WTC11 (cell line): ENCODE measurements around the gene SLX4. TPM values are rescaled to one million over a fixed set of nuclear protein-coding genes. Genes with fewer than 3 reads are reported as not detected.

Experiments used
- ATAC-seq: fragments of 200-7000 bp; cut with Tn5 transposase; 2 replicates; pipeline ENCODE4 v1.10.0; 2021; ENCODE audit warnings: mild to moderate bottlenecking, moderate library complexity
- CTCF ChIA-PET: fragments of 300-600 bp; sonication (Branson Sonifier 250); formaldehyde crosslinking; loops from one replicate; lab custom pipeline; 2021; ENCODE audit warnings: antibody characterized with exemption; lab: Charles Lee
- POLR2A ChIA-PET: fragments of 350-600 bp; sonication (Branson Sonifier 250); formaldehyde crosslinking; loops from one replicate; lab custom pipeline; 2021; ENCODE audit warnings: antibody characterized with exemption; lab: Charles Lee
- DNase-seq: peaks from one replicate; pipeline ENCODE4 v3.0.0; 2021; ENCODE audit warnings: low spot score
- H3K27ac Mint-ChIP-seq: 2 replicates; pipeline ENCODE4 v1.8.0; 2021; ENCODE audit warnings: mixed read lengths
- H3K27me3 Mint-ChIP-seq: 2 replicates; pipeline ENCODE4 v1.8.0; 2021; ENCODE audit warnings: low read depth, mild to moderate bottlenecking, moderate library complexity, mixed read lengths
- H3K36me3 Mint-ChIP-seq: 2 replicates; pipeline ENCODE4 v1.8.0; 2021; ENCODE audit warnings: mixed read lengths
- H3K4me1 Mint-ChIP-seq: 2 replicates; pipeline ENCODE4 v1.8.0; 2022; ENCODE audit warnings: mixed read lengths
- H3K4me3 Mint-ChIP-seq: 2 replicates; pipeline ENCODE4 v1.8.0; 2021; ENCODE audit warnings: mild to moderate bottlenecking, moderate library complexity, mixed read lengths
- H3K9me3 Mint-ChIP-seq: 2 replicates; pipeline ENCODE4 v1.8.0; 2021; ENCODE audit warnings: mixed read lengths
- FOXJ3 ChIP-seq: sonication (generic); formaldehyde crosslinking; IDR thresholded peaks from 2 replicates; pipeline ENCODE4 v1.9.0; 2021; ENCODE audit warnings: missing genetic modification reagents, mild to moderate bottlenecking, borderline replicate concordance
- FOXK1 ChIP-seq: sonication (generic); formaldehyde crosslinking; IDR thresholded peaks from 2 replicates; pipeline ENCODE4 v1.8.0; 2022; ENCODE audit warnings: mild to moderate bottlenecking, moderate library complexity, missing genetic modification reagents
- GRHL2 ChIP-seq: fragments of 250-450 bp; sonication (Bioruptor Pico); IDR thresholded peaks from 2 replicates; pipeline ENCODE4 v1.8.0; 2022; ENCODE audit warnings: mild to moderate bottlenecking, moderate library complexity; ENCODE audit not compliant: insufficient replicate concordance, severe bottlenecking
- GTF2I ChIP-seq: fragments of 250-450 bp; sonication (Bioruptor Pico); conservative IDR thresholded peaks from 2 replicates; pipeline ENCODE4 v1.4.0; 2021; ENCODE audit warnings: mild to moderate bottlenecking
- NR3C1 ChIP-seq: sonication (generic); formaldehyde crosslinking; conservative IDR thresholded peaks from 2 replicates; pipeline ENCODE4 v1.8.1; 2023; ENCODE audit warnings: low read depth, mild to moderate bottlenecking, missing genetic modification reagents
- PRRX2 ChIP-seq: fragments of 250-450 bp; sonication (Bioruptor Pico); IDR thresholded peaks from 2 replicates; pipeline ENCODE4 v1.8.0; 2021; ENCODE audit warnings: mild to moderate bottlenecking
- SP1 ChIP-seq: sonication (generic); formaldehyde crosslinking; conservative IDR thresholded peaks from 2 replicates; pipeline ENCODE4 v1.8.1; 2022; ENCODE audit warnings: missing genetic modification reagents
- ZNF263 ChIP-seq: sonication (generic); formaldehyde crosslinking; IDR thresholded peaks from 2 replicates; pipeline ENCODE4 v1.8.1; 2022; ENCODE audit warnings: low read depth, mild to moderate bottlenecking, moderate library complexity, missing genetic modification reagents
- ZNF317 ChIP-seq: sonication (generic); formaldehyde crosslinking; IDR thresholded peaks from 2 replicates; pipeline ENCODE4 v1.8.1; 2023; ENCODE audit warnings: low read depth, mild to moderate bottlenecking, moderate library complexity, missing genetic modification reagents, borderline replicate concordance
- ZNF396 ChIP-seq: fragments of 250-450 bp; sonication (Bioruptor Pico); IDR thresholded peaks from 2 replicates; pipeline ENCODE4 v1.8.0; 2021; ENCODE audit warnings: mild to moderate bottlenecking, moderate library complexity, borderline replicate concordance
- ZNF423 ChIP-seq: fragments of 250-450 bp; sonication (Bioruptor Pico); IDR thresholded peaks from 2 replicates; pipeline ENCODE4 v2.1.2; 2022; ENCODE audit warnings: mild to moderate bottlenecking, moderate library complexity
- total RNA-seq: library from RNA; stranded (reverse); gene quantifications from 3 replicates; pipeline ENCODE4 v1.2.3, GENCODE V29; 2021
- TF ChIP-seq, protein P1 (sequence below): sonication (generic); formaldehyde crosslinking; IDR thresholded peaks from 2 replicates; pipeline ENCODE4 v1.8.0; 2023; ENCODE audit warnings: mild to moderate bottlenecking, missing genetic modification reagents
- TF ChIP-seq, protein P2 (sequence below): sonication (generic); formaldehyde crosslinking; conservative IDR thresholded peaks from 2 replicates; pipeline ENCODE4 v1.8.1; 2023; ENCODE audit warnings: mild to moderate bottlenecking, low read depth, missing genetic modification reagents, moderate library complexity
- TF ChIP-seq, protein P3 (sequence below): fragments of 250-450 bp; sonication (Bioruptor Pico); IDR thresholded peaks from 2 replicates; pipeline ENCODE4 v1.9.0; 2021; ENCODE audit warnings: mild to moderate bottlenecking
- TF ChIP-seq, protein P4 (sequence below): fragments of 250-450 bp; sonication (Bioruptor Pico); IDR thresholded peaks from 2 replicates; pipeline ENCODE4 v1.9.0; 2021; ENCODE audit warnings: moderate library complexity, mild to moderate bottlenecking, inconsistent platforms, borderline replicate concordance
- TF ChIP-seq, protein P5 (sequence below): fragments of 250-450 bp; sonication (Bioruptor Pico); IDR thresholded peaks from 2 replicates; pipeline ENCODE4 v1.9.0; 2021; ENCODE audit warnings: mild to moderate bottlenecking, borderline replicate concordance
- TF ChIP-seq, protein P6 (sequence below): fragments of 200-600 bp; IDR thresholded peaks from 2 replicates; pipeline ENCODE4 v1.8.0; 2022; ENCODE audit warnings: antibody characterized with exemption

The SLX4 gene
- total RNA-seq, 1 experiment from 2014 or later = 16.7 TPM

DNA sequence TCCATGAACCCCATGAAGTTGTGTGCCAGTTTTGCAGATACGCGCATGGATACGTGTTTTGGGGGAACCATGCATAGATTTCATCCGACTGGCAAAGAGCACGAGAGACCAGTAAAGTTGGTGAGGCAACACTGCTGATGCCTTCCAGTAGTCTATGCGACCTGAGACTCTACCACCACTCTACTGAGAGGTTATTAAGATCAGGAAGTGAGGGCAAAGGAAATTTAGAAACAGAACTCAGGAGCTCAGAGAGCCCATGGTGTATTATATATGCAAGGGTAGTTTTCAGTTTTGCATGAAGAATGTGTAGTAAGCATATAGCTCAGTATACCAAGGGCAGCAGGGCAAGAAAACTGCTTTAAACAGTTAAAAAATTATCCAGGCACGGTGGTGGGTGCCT, 4.2 kb downstream of the SLX4 start:
- TF ChIP-seq ZNF396 (CRISPR knock-in tag) (no peak), GRHL2 (no peak), NR3C1 (no peak)
- TF ChIP-seq, protein P1, sequence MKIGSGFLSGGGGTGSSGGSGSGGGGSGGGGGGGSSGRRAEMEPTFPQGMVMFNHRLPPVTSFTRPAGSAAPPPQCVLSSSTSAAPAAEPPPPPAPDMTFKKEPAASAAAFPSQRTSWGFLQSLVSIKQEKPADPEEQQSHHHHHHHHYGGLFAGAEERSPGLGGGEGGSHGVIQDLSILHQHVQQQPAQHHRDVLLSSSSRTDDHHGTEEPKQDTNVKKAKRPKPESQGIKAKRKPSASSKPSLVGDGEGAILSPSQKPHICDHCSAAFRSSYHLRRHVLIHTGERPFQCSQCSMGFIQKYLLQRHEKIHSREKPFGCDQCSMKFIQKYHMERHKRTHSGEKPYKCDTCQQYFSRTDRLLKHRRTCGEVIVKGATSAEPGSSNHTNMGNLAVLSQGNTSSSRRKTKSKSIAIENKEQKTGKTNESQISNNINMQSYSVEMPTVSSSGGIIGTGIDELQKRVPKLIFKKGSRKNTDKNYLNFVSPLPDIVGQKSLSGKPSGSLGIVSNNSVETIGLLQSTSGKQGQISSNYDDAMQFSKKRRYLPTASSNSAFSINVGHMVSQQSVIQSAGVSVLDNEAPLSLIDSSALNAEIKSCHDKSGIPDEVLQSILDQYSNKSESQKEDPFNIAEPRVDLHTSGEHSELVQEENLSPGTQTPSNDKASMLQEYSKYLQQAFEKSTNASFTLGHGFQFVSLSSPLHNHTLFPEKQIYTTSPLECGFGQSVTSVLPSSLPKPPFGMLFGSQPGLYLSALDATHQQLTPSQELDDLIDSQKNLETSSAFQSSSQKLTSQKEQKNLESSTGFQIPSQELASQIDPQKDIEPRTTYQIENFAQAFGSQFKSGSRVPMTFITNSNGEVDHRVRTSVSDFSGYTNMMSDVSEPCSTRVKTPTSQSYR = no peak
- peaks cover 12% of the 10 kb centered on the region for H3K4me1 Mint-ChIP-seq
- ChIA-PET CTCF (no interaction called here), POLR2A (no interaction called here)
- no peak overlapping the region for H3K4me3 Mint-ChIP-seq
- DNase-seq (no peak), ATAC-seq (no peak)
- peaks cover 26% of the 10 kb centered on the region for H3K36me3 Mint-ChIP-seq
- H3K27ac Mint-ChIP-seq = peak overlapping the region; percentile 14; the same call in 1 of the 2 replicates
- no peaks in the 10 kb centered on the region for H3K27me3 Mint-ChIP-seq
- H3K9me3 Mint-ChIP-seq = no peaks in the 10 kb centered on the region

DNA sequence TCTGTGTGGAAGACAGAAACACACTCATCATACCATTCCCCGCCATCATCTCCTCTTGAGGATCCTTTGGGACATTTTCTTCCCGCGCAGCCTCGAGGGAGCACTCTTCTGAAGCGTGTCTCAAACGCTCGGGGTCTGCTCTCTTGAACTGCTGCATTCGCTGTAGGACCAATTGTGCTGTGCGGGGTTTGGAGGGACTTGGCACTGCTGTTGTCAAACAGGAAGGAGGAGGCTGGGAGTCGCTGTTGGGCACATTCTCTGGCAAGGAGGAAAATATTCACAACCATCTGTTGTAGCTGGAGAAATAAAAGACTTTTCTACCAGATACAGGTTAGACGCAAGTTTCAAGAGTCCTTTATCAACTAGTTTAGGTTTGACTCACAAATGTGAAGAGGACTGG, 5.0 kb downstream of the SLX4 start:
- ChIA-PET CTCF (interaction anchor here (0.6 kb wide), 1 partner anchor 474 kb away, joined by 4 read pairs; no protein-coding TSS in a partner anchor), POLR2A (no interaction called here)
- DNase-seq (no peak), ATAC-seq (no peak)
- peaks cover 3% of the 10 kb centered on the region for H3K9me3 Mint-ChIP-seq
- peaks cover 33% of the 10 kb centered on the region for H3K36me3 Mint-ChIP-seq
- H3K27ac Mint-ChIP-seq = peak overlapping the region; percentile 23; the same call in 1 of the 2 replicates
- peaks cover 10% of the 10 kb centered on the region for H3K4me1 Mint-ChIP-seq
- H3K4me3 Mint-ChIP-seq = no peak overlapping the region
- H3K27me3 Mint-ChIP-seq = no peaks in the 10 kb centered on the region
- TF ChIP-seq FOXK1 (no peak), PRRX2 (CRISPR knock-in tag) (no peak), ZNF423 (no peak), ZNF317 (CRISPR knock-in tag) (no peak), SP1 (CRISPR knock-in tag) (no peak), ZNF396 (CRISPR knock-in tag) (no peak), GTF2I (no peak), FOXJ3 (CRISPR knock-in tag) (no peak), ZNF263 (CRISPR knock-in tag) (no peak)
- TF ChIP-seq, protein P2, sequence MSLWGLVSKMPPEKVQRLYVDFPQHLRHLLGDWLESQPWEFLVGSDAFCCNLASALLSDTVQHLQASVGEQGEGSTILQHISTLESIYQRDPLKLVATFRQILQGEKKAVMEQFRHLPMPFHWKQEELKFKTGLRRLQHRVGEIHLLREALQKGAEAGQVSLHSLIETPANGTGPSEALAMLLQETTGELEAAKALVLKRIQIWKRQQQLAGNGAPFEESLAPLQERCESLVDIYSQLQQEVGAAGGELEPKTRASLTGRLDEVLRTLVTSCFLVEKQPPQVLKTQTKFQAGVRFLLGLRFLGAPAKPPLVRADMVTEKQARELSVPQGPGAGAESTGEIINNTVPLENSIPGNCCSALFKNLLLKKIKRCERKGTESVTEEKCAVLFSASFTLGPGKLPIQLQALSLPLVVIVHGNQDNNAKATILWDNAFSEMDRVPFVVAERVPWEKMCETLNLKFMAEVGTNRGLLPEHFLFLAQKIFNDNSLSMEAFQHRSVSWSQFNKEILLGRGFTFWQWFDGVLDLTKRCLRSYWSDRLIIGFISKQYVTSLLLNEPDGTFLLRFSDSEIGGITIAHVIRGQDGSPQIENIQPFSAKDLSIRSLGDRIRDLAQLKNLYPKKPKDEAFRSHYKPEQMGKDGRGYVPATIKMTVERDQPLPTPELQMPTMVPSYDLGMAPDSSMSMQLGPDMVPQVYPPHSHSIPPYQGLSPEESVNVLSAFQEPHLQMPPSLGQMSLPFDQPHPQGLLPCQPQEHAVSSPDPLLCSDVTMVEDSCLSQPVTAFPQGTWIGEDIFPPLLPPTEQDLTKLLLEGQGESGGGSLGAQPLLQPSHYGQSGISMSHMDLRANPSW (CRISPR knock-in tag) = no peak
- TF ChIP-seq, protein P3, sequence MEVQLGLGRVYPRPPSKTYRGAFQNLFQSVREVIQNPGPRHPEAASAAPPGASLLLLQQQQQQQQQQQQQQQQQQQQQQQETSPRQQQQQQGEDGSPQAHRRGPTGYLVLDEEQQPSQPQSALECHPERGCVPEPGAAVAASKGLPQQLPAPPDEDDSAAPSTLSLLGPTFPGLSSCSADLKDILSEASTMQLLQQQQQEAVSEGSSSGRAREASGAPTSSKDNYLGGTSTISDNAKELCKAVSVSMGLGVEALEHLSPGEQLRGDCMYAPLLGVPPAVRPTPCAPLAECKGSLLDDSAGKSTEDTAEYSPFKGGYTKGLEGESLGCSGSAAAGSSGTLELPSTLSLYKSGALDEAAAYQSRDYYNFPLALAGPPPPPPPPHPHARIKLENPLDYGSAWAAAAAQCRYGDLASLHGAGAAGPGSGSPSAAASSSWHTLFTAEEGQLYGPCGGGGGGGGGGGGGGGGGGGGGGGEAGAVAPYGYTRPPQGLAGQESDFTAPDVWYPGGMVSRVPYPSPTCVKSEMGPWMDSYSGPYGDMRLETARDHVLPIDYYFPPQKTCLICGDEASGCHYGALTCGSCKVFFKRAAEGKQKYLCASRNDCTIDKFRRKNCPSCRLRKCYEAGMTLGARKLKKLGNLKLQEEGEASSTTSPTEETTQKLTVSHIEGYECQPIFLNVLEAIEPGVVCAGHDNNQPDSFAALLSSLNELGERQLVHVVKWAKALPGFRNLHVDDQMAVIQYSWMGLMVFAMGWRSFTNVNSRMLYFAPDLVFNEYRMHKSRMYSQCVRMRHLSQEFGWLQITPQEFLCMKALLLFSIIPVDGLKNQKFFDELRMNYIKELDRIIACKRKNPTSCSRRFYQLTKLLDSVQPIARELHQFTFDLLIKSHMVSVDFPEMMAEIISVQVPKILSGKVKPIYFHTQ (CRISPR knock-in tag) = no peak
- TF ChIP-seq, protein P4, sequence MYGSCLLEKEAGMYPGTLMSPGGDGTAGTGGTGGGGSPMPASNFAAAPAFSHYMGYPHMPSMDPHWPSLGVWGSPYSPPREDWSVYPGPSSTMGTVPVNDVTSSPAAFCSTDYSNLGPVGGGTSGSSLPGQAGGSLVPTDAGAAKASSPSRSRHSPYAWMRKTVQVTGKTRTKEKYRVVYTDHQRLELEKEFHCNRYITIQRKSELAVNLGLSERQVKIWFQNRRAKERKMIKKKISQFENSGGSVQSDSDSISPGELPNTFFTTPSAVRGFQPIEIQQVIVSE = no peak
- TF ChIP-seq, protein P5, sequence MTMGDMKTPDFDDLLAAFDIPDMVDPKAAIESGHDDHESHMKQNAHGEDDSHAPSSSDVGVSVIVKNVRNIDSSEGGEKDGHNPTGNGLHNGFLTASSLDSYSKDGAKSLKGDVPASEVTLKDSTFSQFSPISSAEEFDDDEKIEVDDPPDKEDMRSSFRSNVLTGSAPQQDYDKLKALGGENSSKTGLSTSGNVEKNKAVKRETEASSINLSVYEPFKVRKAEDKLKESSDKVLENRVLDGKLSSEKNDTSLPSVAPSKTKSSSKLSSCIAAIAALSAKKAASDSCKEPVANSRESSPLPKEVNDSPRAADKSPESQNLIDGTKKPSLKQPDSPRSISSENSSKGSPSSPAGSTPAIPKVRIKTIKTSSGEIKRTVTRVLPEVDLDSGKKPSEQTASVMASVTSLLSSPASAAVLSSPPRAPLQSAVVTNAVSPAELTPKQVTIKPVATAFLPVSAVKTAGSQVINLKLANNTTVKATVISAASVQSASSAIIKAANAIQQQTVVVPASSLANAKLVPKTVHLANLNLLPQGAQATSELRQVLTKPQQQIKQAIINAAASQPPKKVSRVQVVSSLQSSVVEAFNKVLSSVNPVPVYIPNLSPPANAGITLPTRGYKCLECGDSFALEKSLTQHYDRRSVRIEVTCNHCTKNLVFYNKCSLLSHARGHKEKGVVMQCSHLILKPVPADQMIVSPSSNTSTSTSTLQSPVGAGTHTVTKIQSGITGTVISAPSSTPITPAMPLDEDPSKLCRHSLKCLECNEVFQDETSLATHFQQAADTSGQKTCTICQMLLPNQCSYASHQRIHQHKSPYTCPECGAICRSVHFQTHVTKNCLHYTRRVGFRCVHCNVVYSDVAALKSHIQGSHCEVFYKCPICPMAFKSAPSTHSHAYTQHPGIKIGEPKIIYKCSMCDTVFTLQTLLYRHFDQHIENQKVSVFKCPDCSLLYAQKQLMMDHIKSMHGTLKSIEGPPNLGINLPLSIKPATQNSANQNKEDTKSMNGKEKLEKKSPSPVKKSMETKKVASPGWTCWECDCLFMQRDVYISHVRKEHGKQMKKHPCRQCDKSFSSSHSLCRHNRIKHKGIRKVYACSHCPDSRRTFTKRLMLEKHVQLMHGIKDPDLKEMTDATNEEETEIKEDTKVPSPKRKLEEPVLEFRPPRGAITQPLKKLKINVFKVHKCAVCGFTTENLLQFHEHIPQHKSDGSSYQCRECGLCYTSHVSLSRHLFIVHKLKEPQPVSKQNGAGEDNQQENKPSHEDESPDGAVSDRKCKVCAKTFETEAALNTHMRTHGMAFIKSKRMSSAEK (CRISPR knock-in tag) = no peak
- TF ChIP-seq, protein P6, sequence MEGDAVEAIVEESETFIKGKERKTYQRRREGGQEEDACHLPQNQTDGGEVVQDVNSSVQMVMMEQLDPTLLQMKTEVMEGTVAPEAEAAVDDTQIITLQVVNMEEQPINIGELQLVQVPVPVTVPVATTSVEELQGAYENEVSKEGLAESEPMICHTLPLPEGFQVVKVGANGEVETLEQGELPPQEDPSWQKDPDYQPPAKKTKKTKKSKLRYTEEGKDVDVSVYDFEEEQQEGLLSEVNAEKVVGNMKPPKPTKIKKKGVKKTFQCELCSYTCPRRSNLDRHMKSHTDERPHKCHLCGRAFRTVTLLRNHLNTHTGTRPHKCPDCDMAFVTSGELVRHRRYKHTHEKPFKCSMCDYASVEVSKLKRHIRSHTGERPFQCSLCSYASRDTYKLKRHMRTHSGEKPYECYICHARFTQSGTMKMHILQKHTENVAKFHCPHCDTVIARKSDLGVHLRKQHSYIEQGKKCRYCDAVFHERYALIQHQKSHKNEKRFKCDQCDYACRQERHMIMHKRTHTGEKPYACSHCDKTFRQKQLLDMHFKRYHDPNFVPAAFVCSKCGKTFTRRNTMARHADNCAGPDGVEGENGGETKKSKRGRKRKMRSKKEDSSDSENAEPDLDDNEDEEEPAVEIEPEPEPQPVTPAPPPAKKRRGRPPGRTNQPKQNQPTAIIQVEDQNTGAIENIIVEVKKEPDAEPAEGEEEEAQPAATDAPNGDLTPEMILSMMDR = no peak
